ENCODE results near the gene PRR20G. TPM values are rescaled to one million over a fixed set of nuclear protein-coding genes. Genes with fewer than 3 reads are reported as not detected.

Gene PRR20G
- total and polyA plus RNA-seq, 9 of the 15 experiments (the other 6 are each of a cell fraction or from before 2014, with no cell fraction given): not detected

DNA sequence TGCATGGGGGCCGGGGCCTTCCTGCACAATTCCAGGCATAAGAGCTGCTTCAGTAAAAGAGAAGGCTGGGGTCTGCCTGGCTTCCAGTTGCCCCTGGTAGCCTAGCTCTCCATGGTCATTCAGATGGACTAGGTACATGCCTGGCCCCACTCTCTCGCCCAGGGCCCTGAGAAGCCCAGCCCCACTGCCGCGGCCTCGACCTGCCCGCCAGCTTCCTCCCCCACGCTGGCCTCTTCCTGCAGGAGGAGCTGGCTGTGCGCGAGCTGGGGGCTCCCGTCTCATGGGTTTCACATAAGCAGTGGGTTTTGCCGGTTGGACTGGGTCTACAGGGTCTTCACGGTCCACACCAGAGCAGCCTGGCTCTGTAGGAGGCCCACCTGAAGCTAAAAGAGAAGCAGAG, 3.6 kb downstream of the PRR20G start (continued):
- no peak for TF ChIP-seq ID3 (CRISPR knock-in tag; IDR thresholded peaks at IDR 0.05)
- no peak for TF ChIP-seq ID3 (tag; IDR thresholded peaks at IDR 0.05)
- TF ChIP-seq EWSR1 (IDR thresholded peaks at IDR 0.05; ENCODE audit: borderline replicate concordance, low read depth, partially characterized antibody): no peak
- no peak for TF ChIP-seq NR1H2 (CRISPR knock-in tag; IDR thresholded peaks at IDR 0.05)
- TF ChIP-seq WHSC1 (IDR thresholded peaks at IDR 0.05; ENCODE audit: low read length): no peak
- TF ChIP-seq PPARD (CRISPR knock-in tag; IDR thresholded peaks at IDR 0.05): no peak
- TF ChIP-seq, protein P1, sequence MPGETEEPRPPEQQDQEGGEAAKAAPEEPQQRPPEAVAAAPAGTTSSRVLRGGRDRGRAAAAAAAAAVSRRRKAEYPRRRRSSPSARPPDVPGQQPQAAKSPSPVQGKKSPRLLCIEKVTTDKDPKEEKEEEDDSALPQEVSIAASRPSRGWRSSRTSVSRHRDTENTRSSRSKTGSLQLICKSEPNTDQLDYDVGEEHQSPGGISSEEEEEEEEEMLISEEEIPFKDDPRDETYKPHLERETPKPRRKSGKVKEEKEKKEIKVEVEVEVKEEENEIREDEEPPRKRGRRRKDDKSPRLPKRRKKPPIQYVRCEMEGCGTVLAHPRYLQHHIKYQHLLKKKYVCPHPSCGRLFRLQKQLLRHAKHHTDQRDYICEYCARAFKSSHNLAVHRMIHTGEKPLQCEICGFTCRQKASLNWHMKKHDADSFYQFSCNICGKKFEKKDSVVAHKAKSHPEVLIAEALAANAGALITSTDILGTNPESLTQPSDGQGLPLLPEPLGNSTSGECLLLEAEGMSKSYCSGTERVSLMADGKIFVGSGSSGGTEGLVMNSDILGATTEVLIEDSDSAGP (CRISPR knock-in tag; IDR thresholded peaks at IDR 0.05): no peak

- DNase-seq (ENCODE audit: extremely low read depth in 1 of 4, low spot score in 3 of 4) (no peak), ATAC-seq (no peak), FAIRE-seq (no peak)
- in situ Hi-C loops (cut with MboI) (no loop called here), intact Hi-C loops (cut with micrococcal nuclease) (no loop called here)
- Histone ChIP-seq H3K9me1 (ENCODE audit: control insufficient read depth, insufficient read depth, low read length) (no peaks in the 10 kb centered on the region), H3K9ac (ENCODE audit: insufficient read depth in 1 of 2, low read depth in 2 of 2, low read length in 2 of 2) (no peak overlapping the region), H3K4me1 (replicated peaks in 1 of 2; ENCODE audit: control insufficient read depth in 2 of 2, insufficient read depth in 2 of 2, low read length in 2 of 2) (no peaks in the 10 kb centered on the region), H3K27me3 (ENCODE audit: control insufficient read depth in 2 of 2, insufficient read depth in 2 of 2, low read length in 2 of 2) (no peaks in the 10 kb centered on the region), H4K20me1 (replicated peaks; ENCODE audit: control insufficient read depth, insufficient read depth, low read length) (no peaks in the 10 kb centered on the region), H3K4me2 (ENCODE audit: insufficient read depth, low read length) (no peak overlapping the region), H3K9me3 (replicated peaks; ENCODE audit: control insufficient read depth, insufficient read depth, low read depth, low read length) (no peaks in the 10 kb centered on the region), H3K27ac (ENCODE audit: extremely low read depth, low read depth, low read length) (no peak overlapping the region), H3K4me3 (no peak overlapping the region), H3K36me3 (ENCODE audit: control insufficient read depth, insufficient read depth, low read length) (no peaks in the 10 kb centered on the region), H3K79me2 (ENCODE audit: control insufficient read depth, insufficient read depth, low read length) (no peaks in the 10 kb centered on the region), H2AFZ (ENCODE audit: low read depth, low read length) (no peak overlapping the region)
- ChIA-PET POLR2A (no interaction called here), CTCF (ENCODE audit: low intra/inter-chr PET ratio) (no interaction called here)
- WGBS (ENCODE audit: insufficient coverage, low coverage, missing lambda C conversion rate): no CpG with 5 or more reads among the region's 2 CpGs
- BruUV-seq (replicated peaks): no TSS peak
- TF ChIP-seq ZBTB9 (CRISPR knock-in tag; IDR thresholded peaks at IDR 0.05) (no peak), NR3C1 (CRISPR knock-in tag; IDR thresholded peaks at IDR 0.05) (no peak), U2AF1 (optimal IDR thresholded peaks at IDR 0.05; ENCODE audit: low read depth, low read length) (no peak), PRPF4 (IDR thresholded peaks at IDR 0.05; ENCODE audit: insufficient read depth, low read depth, low read length, poor library complexity, severe bottlenecking) (no peak), HDAC8 (tag; IDR thresholded peaks at IDR 0.05) (no peak), SRSF7 (optimal IDR thresholded peaks at IDR 0.05; ENCODE audit: low read depth, low read length) (no peak), RBM25 (IDR thresholded peaks at IDR 0.05; ENCODE audit: low read depth, low read length, severe bottlenecking) (no peak), FOXA3 (CRISPR knock-in tag; conservative IDR thresholded peaks at IDR 0.05 in 1 of 2, IDR thresholded peaks at IDR 0.05 in 1 of 2) (no peak)
- TF ChIP-seq, protein P2, sequence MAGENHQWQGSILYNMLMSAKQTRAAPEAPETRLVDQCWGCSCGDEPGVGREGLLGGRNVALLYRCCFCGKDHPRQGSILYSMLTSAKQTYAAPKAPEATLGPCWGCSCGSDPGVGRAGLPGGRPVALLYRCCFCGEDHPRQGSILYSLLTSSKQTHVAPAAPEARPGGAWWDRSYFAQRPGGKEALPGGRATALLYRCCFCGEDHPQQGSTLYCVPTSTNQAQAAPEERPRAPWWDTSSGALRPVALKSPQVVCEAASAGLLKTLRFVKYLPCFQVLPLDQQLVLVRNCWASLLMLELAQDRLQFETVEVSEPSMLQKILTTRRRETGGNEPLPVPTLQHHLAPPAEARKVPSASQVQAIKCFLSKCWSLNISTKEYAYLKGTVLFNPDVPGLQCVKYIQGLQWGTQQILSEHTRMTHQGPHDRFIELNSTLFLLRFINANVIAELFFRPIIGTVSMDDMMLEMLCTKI (IDR thresholded peaks at IDR 0.05; ENCODE audit: partially characterized antibody): no peak
Measured at GRCh38 chr3:127277561-127277960, 10.3 kb downstream of the PRR20G start.
